Hematopoietic multipotent progenitor cell treated with erythropoietin and hydrocortisone succinate and interleukin-3 and kit ligand, for 8 days (in vitro differentiated cells): Measurements from ENCODE around the gene SSPN.
"Not testable (repeated sequence)": the region's sequence is repeated elsewhere in the genome, so short reads cannot be mapped to it uniquely, and the experiment has no call there.

Experiments used
- DNase-seq: peaks from one replicate; pipeline ENCODE4 v3.0.0-alpha.2; 2015

Gene SSPN

DNA sequence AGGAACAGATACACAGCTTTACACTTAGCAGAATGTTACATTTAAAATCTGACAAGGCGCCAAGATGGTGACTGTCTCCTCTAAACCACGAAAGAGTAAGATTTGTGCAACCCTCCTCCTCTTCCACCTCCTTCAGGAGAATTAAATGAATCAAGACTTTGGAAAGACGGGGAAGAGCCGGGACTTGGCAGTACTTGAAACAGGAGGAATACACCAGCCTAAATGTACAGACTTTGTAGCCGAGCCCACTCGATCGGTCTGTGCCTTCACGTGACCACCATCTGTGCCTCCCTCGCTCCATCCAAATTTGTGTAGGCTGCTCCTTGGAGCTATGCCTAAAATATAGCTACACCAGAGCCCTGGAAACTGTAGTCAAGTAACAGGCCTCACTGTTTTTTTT is 38.3 kb downstream of the SSPN start:
- no peak for DNase-seq

DNA sequence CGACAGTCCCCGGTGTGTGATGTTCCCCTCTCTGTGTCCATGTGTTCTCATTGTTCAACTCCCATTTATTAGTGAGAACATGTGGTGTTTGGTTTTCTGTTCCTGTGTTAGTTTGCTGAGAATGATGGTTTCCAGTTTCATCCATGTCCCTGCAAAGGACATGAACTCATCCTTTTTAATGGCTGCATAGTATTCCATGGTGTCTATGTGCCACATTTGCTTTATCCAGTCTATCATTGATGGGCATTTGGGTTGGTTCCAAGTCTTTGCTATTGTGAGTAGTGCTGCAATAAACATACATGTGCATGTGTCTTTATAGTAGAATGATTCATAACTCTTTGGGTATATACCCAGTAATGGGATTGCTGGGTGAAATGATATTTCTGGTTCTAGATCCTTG is 40.1 kb downstream of the SSPN start:
- not testable (repeated sequence) for DNase-seq

DNA sequence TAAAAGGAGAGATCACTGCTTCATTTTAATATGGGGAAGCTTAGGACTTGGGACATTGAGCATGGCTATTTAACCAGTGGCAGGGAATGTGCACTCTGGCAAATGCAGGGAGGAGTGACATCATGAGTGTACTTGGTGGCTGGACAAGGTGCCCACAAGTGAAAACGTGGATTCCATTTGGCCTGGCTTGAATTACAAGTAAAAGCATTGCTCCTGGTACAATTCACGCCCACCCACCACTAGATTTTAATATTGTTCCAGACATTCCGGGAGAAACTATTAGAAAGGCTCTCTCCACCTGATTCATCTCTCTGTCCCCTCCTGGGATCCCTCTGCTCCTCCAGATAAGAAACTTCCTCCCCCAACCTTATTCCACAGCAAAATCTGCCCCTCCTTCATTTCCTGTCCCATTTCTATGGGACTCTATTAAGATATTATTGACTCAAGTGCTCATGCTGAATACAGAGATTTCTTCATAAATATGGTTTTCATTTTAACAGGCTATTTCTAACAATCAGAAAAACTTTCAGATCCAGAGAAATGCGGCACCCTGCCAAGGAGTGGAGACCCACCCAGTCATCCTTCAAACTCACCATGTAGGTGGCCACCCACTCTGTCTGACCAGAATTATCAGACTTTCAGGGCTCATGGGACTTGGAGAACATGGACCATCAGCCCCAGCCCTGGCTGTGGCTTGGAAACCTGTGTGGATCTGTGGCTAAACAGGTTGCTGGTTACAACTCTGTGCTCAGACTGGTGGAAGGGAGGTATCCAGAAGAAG is 43.2 kb downstream of the SSPN start:
- no peak for DNase-seq

DNA sequence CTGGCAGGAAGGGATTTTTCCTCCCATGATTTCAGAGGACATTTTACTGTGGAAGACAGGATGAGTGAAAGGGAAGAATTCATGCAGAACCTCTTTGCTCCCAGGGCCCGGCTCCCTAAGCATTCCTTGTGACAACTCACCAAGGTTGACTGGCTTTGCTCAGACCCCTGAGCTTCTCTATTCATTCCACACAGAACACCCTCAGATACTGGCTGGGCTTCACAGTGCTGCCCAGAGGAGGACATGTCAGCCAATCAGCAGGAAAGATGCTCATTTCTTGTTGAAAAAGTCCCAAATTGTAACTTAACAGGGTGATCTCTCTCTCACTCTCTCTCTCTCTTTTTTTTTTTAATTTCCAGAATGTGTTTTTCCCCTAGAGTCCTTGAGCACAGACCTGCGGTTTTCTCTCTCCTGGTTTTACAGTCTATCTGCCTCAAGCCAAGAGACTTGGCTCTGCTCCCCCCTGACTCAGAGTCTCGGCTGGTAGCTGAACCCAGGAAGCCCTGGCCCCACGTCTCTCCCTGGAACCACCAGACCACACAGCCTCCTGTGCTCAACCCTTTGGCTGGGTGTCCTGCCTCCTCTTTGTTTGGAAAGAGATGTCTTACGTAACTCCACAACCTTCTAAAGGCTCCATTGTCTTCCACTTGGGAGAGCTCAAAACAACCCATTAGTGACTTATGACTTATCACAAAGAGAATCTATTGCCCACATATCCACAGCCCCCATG is 43.9 kb downstream of the SSPN start:
- DNase-seq, result no peak

DNA sequence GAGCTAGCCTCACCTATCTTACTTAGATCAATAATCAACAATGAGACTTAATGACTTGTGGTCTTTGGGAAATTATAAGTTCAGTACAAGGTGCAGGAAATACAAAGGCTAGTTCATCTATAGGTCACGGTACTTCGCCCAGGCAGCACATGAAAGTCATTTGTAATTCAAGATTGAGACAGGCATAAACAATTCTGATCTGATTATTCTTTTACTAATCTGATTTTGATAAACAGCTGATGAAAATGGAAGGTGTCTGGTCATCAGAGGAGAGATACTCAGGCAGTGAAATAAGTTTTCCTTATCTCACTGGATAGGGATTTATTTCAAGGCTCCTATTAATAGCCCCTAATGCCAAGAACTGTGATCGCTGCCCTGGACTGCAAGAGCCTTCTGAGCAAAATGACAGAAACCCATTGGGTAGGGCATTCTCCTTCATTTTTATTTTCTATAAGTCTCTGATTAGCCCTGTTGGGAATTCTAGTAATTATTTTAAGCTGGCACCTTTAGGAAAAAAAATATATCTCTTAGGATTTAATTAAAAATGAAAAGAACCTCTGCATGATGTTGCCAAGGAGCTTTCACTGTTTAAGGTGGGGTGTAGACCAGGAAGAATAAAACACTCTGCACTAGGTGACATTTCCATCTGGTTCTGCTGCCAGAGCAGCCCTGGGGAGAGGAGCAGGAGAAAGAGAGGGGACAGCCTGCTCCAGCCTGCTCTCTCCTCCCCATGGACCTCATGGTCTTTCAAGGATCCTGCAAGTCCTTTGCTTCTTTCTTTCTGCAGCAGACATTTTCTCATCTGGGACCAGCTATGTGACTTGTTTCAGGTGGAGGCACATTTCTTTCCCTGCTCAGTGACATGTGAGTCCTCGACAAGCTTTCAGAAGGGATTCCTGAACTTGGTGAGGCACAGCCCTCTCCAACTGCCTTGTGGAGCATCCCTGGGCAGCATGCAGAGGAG is 44.8 kb downstream of the SSPN start:
- no peak for DNase-seq

DNA sequence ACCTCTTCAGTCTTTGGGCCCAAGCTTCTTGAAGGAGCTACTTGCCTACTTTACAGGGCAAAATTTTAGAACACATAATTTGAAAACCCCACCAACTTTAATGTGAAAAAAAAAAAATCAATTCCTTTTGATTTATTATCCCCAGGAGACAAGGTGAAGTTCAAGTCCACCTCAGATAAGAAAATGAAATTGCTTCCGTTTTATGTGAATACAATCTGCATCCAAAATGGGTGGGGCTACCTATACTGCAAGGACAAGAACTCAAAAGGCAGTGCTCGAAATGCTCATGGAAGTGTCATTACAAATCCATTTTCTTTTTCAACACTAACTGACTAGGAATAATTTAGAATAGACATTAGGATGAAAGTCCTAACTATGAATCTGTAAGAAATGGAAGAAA is 45.7 kb downstream of the SSPN start:
- no peak for DNase-seq

DNA sequence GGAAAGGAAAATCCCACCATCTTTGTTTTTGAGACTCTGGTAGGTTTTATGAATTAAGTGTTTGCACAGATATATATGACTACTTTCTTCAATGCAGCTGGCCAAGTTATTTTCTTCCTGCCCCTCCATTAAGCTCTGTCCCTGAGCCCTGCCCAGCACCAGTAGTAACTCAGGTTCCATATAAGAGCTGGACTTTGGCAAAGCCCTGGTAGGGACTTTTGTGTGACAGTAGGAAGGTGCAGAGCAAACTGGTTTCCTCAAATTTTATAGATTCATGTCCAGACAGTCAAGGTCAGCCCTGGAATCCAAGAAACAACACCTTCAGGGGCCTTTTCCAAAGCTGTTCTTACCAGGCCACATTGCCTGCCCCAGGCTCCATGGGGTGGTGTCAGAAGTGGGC is 47.3 kb downstream of the SSPN start:
- no peak for DNase-seq

DNA sequence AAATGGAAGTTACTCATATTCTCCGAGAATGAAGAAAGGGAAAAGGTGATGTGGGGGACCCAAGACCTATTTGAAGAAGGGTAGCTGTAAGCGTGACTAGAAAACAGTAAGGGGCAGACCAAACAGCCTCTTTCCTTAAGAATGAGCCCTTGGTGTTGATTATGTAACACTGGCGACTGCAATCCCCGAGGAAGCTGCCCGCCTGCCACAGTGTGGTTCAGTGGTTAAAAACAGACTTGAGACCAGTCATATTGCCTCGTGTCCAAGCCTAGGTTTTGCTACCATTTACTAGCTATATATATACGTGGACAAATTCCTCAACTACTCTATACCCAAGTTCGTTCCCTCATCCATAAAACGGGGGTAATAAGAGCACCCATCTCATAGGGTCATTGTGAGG is 49.1 kb downstream of the SSPN start:
- no peak for DNase-seq

DNA sequence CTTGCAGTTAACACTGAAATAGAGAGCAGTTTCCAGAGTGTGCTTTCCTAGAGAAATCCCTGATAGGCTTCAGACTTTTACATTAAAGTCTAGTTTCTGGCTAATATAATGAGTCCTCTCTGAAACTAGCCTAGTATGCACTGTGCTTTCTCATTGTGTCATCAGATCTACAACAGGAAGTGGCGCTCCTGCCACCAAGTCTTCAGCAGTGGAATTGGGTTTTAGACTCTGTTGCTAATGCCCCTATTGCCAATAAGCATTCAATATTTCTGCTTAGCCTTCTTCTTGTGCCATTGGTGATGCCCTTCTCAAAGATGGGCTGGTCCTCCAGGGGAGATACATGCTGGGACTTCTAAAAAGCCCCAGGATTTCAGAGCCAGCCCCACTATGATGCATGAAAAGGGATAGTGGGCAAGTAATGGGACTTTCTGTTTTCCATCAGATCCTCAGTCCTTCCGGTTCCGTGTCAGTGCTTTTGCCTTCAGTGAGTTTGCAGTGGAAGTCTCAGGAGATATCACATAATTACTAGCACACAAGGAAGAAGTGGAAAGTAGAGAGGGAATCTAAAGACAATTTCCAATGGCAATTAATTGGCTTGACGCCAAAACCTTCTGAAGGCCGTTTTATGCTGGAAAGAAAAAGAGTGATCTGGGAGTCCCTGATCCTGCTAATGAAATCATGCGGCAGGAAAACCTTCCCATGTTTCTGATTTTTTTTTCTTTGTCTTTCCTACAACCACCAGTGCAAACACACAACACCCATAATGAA is 50.0 kb downstream of the SSPN start:
- no peak for DNase-seq

DNA sequence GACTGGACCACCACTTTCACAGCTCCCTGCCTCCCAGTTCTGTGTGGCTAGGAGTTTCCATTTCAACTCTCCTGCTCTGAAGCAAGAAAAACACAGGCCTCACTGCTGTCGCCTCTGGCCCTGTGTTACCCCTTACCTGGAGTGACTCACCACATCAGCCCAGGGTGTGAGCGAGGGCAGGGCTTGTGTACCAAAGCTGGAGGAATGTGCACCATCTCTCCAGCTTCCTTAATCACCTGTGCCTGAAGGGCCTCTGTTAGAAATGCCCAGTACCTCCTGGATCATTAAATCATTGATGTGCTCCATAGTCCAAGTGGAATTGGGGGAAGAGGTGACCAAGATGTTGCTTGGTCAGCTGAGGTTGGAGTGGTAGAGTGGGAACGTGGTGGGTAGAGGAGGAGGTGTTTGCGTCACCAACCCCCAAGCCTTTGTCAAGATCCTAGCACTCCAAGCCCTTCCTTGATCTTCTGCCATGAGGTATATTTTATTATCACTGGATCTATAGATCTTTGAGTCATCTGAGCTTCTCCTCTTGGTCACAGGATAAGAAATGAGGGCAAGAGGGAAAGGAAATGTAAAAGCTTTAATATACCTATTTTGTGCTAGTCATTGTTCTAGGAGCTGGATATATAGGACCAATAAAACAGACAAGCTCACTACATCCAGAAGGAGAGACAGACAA is 51.3 kb downstream of the SSPN start:
- DNase-seq, result no peak

DNA sequence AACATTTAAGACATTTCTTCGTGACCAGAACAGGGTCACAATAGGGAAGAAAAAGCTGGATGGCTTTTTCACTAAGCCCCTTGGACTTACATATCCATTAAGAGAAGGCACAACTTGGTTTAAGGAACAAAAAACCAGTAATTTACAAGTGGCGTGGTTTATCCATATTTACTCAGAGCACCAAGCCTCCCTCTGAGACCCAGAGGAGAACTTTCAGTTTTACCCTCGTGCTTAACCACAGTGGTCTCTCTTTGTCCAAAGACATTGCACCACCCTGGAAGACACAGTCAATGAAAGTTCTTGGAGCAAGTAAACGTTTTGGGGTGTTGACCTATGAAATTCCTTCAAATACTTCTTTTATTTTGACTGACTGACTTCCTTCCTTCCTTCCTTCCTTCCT is 52.5 kb downstream of the SSPN start:
- no peak for DNase-seq

DNA sequence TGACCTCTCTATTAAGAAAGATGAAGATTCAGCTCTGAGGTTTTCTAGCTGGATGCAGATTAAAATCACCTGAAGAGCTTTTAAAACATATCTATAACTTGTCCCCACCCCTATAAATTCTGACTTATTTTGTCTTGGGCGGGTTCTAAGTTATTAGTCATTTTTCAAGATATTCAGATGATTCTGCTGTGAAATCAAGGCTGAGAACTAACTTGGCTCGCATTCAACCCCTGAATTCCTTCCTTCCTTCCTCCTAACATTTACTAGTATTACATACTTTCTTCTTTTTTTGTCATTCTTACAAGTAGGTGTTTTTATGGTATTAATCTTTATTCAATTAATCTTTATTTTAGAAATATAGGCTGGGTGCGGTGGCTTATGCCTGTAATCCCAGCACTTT is 55.4 kb downstream of the SSPN start:
- no peak for DNase-seq

DNA sequence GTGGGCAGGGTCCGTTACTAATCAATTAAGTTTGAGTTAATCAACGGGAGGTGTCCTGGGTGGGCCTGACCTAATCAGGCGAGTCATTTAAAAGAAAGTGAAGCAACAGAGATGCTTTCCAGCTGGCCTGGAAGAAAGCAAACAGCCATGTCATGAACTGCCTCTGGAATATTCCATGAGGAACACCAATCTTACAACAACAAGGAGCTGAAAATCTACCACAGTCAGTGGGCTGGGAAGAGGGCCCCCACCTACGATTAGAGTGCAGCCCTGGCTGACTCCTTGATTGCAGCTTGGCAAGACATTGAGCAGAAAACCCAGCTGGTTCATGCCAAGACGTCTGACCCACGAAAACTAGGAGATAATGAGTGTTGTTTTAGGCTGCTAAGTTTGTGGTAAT is 56.2 kb downstream of the SSPN start:
- DNase-seq, result no peak

DNA sequence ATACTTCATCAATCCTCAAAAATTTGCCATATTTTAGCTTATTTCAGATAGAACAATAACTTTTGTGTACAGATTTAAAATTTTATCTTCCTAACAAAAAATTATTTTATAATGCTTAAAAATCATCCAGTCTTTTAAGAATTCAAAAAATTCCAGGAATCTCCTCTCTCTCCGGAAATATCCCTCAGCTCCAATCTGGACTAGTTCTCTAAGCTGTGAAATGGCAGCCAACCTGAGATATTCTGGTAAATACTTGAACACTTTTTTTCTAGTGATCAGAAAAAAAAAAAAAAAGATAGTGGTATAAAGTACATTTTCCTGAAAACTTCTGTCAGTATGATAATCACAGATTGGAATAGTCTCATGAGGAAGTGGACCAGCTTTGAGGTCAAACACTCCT is 57.6 kb downstream of the SSPN start:
- no peak for DNase-seq

DNA sequence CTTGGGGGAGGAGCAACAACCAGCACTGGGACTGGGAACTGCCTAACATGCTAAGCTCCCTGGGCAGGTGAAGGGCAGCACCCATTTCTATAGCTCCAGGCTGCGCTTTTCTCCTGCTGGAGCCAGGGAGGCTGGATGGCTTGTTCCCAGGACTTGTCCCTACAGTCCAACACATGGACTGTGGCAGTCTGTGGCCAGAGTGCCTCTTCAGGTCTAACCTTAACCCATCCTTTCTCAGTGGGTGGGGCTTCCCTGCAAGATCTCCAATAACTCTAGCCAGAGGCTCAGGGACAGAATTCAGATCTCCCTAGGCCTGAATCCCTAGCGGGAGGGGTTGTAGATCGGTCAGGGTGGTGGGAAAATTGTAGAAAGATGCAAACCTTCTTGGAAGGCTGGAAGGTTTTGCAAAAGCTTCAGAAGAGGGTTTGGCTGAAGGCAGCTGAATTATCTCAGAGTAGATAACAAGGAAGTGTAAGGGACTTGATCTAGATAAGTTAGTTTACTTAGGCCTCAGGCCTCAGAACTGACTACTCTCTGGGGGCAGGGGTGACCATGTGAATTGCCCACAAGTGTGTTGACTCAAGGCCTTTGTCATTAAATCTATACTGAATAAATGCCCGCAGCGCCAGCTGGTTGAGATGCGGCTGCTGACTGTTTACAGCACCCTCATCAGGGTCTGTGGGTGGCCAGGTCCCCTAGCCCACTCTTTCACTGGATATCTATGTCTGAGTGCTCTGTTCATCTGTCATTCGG is 60.7 kb downstream of the SSPN start:
- no peak for DNase-seq

DNA sequence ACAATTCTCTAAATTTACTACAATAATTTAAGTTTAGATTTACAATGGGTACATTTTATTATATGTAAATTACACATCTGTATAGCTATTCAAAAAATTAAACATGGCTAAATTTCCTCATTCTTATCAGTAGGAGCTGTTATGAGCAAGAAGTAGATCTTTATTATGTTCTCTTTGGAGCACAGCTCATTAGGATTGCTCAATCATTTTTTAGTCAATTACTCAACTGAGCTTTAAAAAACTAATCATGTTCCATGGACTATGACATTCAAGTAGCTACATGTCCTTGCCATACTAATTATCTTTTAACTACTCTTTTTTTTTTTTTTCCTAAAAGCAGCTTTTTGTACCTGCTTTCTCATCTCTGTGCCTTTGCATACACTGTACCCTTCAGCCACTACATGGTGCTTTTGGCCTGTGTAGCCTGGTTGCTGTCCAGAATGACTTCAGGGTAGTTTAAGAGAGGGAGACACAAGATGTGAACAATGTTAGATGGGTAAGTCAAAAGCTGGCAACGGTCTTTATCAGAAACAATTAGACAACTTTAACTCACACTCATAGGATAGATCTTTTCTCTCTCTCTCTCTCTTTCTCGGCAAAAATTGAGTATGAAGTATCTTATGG is 69.0 kb downstream of the SSPN start:
- DNase-seq, result no peak

DNA sequence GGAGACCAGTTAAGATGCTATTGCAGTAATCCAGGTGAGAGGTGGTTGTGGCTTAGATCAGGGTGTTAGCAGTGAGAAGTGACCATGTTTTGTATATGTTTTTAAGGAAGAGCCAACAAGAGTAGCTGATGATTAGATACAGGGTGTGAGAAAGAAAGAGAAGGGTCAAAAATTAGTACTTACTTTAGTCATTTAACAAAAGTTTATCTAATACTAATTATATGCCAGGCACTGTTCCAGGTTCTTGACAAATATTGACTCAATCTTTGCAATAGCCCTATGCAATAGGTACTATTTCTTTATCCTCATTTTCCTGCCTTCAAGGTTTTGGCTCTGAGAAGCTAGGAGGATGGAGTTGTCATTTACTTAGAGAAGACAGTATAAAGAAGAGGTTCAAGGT is 70.2 kb downstream of the SSPN start:
- no peak for DNase-seq

DNA sequence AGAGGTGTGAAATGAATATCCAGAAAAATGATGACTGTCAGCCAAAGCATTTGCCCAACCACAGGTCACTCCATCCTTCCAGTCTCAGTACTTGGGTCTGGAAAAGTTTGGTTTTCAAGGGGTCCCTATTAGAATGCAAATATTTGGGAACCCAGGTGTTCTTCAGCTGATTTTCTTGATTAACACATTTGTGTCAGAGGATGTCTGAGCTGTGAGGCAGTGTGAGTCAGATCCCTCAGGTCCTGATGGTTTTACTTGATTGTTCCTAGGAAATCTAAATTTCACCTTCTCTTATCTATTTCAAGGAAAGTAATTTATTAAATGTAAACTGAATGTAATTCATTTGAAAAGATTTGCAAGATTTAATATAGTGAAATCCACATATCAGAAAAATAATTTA is 71.5 kb downstream of the SSPN start:
- DNase-seq, result no peak

DNA sequence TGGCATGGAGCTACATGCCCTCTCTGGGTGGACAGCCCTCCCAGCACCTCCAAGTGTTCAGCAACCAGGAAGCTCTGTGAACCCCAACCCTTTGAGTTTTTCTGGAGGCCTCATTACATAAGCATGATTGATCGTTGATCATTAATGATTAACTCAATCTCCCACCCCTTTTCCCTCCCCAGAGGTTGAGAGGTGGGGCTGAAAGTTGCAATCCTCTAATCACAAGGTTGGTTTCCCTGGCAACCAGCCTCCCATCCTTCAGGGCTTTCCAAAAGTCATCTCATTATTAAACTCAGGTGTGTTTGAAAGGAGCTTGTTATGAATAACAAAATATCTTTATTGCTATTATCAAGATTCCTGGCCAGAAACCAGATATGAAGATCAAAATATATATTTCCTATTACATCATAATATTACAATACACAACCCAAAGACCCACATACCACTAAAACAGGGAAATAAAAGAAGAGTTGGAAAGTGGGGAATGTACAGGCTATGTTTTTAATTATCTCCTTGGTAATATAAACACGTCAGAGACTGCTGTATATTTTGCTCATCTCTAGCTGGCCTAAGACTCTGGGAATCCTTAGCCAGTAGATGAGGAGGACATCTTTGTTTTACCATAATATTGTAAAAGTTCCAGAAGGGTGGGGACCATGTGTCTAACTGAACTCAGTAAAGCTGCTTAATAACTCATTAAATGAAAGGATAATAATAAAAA is 73.6 kb downstream of the SSPN start:
- no peak for DNase-seq
